ENCODE measurements around the gene USP15. TPM values are rescaled to one million over a fixed set of nuclear protein-coding genes. Genes with fewer than 3 reads are reported as not detected.

Gene USP15
- total RNA-seq, 2 experiments from 2014 or later, result 87.2 to 98.0 TPM

DNA sequence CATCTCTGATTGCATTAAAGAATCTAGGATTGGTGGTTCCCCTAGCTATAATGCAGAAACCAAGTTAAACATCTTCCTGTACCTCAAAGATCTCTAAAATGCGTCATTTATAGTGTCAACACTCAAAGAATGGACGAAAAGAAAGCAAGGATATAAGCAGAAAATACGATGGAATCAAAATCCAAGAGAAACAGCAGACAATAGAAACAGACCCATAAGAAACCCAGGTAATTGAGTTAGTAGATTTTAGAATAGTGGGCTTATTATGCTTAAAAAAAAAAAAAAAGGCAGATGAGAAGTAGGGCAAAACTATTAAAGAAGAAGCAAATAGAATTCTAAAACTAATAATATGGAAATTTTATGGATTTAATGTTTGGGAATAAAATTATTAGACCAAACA lies 44.4 kb downstream of the USP15 start:
- peaks cover 59% of the 10 kb centered on the region for H3K4me1 Mint-ChIP-seq
- CTCF ChIA-PET, result no interaction called here
- DNase-seq (no peak), ATAC-seq (no peak)
- H3K9me3 Mint-ChIP-seq (ENCODE audit: low read depth), result peaks cover 13% of the 10 kb centered on the region
- peaks cover 72% of the 10 kb centered on the region for H3K36me3 Mint-ChIP-seq (ENCODE audit: low read depth)
- H3K27me3 Mint-ChIP-seq, result no peaks in the 10 kb centered on the region
- H3K27ac Mint-ChIP-seq, result no peak overlapping the region
- POLR2A ChIA-PET, result no interaction called here
- intact Hi-C loops (cut with DNase I, micrococcal nuclease), result no loop called here
- H3K4me3 Mint-ChIP-seq, result no peak overlapping the region

DNA sequence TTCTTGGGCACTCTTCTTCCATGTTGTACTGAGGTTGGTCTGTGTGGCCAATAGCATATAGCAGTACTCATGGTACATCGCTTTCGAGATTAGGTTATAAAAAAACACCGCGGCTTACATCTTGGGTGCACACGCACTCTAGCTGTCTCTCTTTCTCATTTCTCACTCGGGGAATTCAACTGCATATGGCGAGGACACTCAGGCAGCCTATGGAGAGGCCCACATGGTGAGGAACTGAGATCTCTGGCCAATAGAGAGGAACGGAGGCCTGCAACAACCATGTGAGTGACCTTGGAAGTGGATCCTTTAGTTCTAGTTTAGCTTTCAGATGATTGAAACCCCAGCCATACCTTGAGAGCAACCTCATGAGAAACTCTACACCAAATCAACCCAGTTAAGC lies 45.6 kb downstream of the USP15 start:
- CTCF ChIA-PET, result interaction anchor here (0.6 to 0.8 kb wide), 3 partner anchors 21 to 182 kb away, joined by 3 read pairs; no protein-coding TSS in a partner anchor

DNA sequence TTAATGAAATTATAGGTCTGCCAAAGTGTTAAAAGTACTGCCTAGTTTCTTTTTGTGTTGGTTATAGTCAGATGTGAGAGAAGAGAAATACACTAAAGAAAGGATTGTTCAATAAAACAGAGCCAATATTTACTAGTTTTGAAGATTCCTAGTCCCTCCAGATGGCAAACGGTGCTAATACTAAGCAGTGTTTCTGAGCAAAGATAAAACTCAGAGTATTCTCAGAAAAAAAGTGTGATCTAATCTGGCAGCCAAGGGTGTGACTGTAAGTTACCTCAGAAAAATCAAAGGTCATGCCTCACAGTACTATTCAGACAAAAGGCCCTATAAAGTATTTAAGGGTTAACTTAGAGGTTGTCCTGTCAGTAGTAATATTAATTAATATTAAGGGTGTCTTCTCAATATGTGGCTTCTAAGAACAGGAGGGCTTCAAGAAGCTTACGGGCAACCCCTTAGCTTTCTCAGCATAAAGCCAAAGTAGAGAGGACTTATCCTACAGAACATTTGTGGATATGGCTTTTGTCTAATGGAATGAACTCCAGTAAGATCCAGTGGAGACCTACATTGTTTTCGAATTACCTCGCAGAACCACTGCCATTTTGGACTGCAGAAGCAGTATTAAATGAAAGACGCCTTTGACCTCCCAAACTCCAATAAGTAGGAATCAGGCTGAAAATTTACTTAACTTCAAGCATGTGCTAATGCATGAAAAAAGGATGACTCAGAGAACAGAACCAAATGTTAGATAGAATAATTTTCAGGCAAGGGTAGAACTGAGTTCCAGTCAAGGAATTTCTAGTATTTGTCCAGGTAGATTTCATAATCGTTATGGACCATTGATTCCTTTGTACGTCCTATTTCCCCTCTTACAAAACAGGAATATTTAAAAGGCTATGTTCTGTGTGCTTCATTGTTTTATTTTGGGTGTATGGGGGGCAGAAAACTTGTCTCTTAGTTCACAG lies 46.6 kb downstream of the USP15 start:
- H3K4me1 Mint-ChIP-seq, result peaks cover 57% of the 10 kb centered on the region

More for the DNA sequence above, 45.6 kb downstream of the USP15 start:
- no peak for ATAC-seq
- DNase-seq, result no peak
- H3K4me1 Mint-ChIP-seq, result peaks cover 57% of the 10 kb centered on the region
- H3K4me3 Mint-ChIP-seq, result no peak overlapping the region
- peaks cover 13% of the 10 kb centered on the region for H3K9me3 Mint-ChIP-seq (ENCODE audit: low read depth)
- POLR2A ChIA-PET, result no interaction called here
- no peak overlapping the region for H3K27ac Mint-ChIP-seq
- H3K27me3 Mint-ChIP-seq, result no peaks in the 10 kb centered on the region
- intact Hi-C loops (cut with DNase I, micrococcal nuclease), result no loop called here
- peaks cover 68% of the 10 kb centered on the region for H3K36me3 Mint-ChIP-seq (ENCODE audit: low read depth)

DNA sequence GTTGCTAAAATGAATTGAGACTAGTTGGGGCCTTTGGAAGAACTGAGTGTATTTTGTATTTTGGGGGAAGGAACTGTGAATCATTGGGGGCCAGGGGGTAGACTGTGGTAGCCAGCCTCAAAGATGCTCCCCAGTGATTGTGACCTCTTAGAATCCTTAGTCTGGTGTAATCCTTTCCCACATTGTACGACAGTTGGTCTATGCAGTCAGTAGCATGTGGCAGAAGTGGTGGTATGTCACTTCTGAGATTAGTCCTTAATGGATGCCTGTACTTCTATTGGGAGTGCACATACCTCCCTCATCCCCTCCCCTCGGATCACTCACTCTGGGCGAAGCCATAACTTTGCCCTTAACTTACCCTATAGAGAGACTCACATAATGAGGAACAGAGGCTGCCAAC lies 48.0 kb downstream of the USP15 start:
- intact Hi-C loops (cut with DNase I, micrococcal nuclease), result no loop called here

More for the DNA sequence above, 46.6 kb downstream of the USP15 start:
- ATAC-seq (no peak), DNase-seq (no peak)
- H3K9me3 Mint-ChIP-seq (ENCODE audit: low read depth), result peaks cover 11% of the 10 kb centered on the region
- H3K36me3 Mint-ChIP-seq (ENCODE audit: low read depth), result peaks cover 61% of the 10 kb centered on the region
- ChIA-PET POLR2A (interaction anchor here (0.6 kb wide), 1 partner anchor 47 kb away, joined by 3 read pairs; the partner anchor contains the start of gene USP15), CTCF (interaction anchor here (0.7 to 1.6 kb wide), 2 partner anchors 11 to 22 kb away, joined by 3 to 6 read pairs; no protein-coding TSS in a partner anchor)
- H3K4me3 Mint-ChIP-seq, result no peak overlapping the region
- H3K27ac Mint-ChIP-seq, result no peak overlapping the region
- H3K27me3 Mint-ChIP-seq, result no peaks in the 10 kb centered on the region
- intact Hi-C loops (cut with DNase I, micrococcal nuclease), result no loop called here

DNA sequence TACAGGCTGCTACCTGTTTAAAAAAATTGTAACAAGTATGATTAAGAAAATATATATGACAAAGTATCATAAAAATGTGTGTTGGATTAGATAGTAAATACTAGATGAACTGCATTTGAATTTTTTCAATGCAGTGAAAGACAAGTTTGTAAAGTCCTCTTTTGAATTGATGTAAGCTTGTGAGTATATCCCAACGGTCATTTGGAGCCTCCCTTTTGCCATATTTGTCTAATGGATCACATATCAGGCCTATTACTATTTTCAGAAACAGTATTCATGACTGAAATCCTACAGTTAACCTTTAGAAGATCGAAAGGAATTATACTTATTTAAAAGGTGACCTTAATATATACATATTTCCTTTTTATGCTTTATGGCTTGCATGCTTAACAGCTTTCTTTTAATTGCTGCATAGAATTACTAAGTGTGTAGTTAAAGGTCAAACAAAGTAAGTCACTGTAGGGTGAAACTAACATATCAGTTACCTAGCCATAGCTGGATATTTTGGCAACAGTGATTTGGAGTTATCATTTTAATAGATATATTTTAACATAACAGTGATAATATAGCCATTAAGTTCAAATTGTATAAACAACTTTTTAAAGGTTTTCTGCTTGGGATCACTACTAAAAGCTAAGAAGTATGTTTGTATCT lies 53.6 kb downstream of the USP15 start:
- CTCF ChIA-PET, result interaction anchor here (0.6 to 1.3 kb wide), 3 partner anchors 22 to 49 kb away, joined by 3 to 4 read pairs (median 3); no protein-coding TSS in a partner anchor
- DNase-seq, result no peak
- Mint-ChIP-seq H3K27me3 (no peaks in the 10 kb centered on the region), H3K36me3 (ENCODE audit: low read depth) (peaks cover 32% of the 10 kb centered on the region), H3K27ac (no peak overlapping the region), H3K9me3 (ENCODE audit: low read depth) (no peaks in the 10 kb centered on the region), H3K4me1 (peaks cover 38% of the 10 kb centered on the region), H3K4me3 (no peak overlapping the region)
- intact Hi-C loops (cut with DNase I, micrococcal nuclease), result no loop called here
- no peak for ATAC-seq
- POLR2A ChIA-PET, result no interaction called here

More for the DNA sequence above, 48.0 kb downstream of the USP15 start:
- Mint-ChIP-seq H3K4me1 (peaks cover 56% of the 10 kb centered on the region), H3K4me3 (no peak overlapping the region), H3K9me3 (ENCODE audit: low read depth) (peaks cover 7% of the 10 kb centered on the region), H3K36me3 (ENCODE audit: low read depth) (peaks cover 53% of the 10 kb centered on the region), H3K27ac (no peak overlapping the region), H3K27me3 (no peaks in the 10 kb centered on the region)
- POLR2A ChIA-PET, result no interaction called here
- ATAC-seq (peak; percentile 63), DNase-seq (peak; percentile 24)
- CTCF ChIA-PET, result interaction anchor here (1.6 kb wide), 1 partner anchor 9 kb away, joined by 6 read pairs; no protein-coding TSS in a partner anchor

DNA sequence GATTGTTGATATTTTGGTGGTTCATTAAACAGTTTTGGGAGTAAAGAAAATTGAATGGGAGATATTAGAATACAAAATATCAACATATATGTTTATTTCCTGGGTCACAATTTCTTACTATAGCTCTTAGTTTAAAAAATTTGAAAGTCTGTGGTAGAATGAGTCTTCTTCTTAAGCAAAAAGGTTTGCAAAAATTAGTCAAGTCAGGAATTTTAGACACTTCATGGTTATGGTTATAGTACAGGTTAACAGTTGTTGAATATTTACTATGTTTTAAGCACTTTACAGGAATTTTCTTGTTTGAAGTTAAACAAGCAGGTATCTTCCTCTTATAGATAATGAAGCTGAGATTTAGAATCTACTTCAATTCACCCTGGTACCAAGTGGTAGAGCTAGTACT lies 56.8 kb downstream of the USP15 start:
- H3K27ac Mint-ChIP-seq, result no peak overlapping the region
- no peak overlapping the region for H3K4me3 Mint-ChIP-seq
- POLR2A ChIA-PET, result no interaction called here
- H3K9me3 Mint-ChIP-seq (ENCODE audit: low read depth), result no peaks in the 10 kb centered on the region
- CTCF ChIA-PET, result interaction anchor here (0.6 to 2.0 kb wide), 8 partner anchors 9 to 150 kb away, joined by 3 to 6 read pairs (median 3); partner anchors contain the start of gene MON2
- H3K27me3 Mint-ChIP-seq, result no peaks in the 10 kb centered on the region
- no peak for ATAC-seq
- no peak for DNase-seq
- H3K36me3 Mint-ChIP-seq (ENCODE audit: low read depth), result peaks cover 41% of the 10 kb centered on the region
- intact Hi-C loops (cut with DNase I, micrococcal nuclease), result no loop called here
- peaks cover 21% of the 10 kb centered on the region for H3K4me1 Mint-ChIP-seq

DNA sequence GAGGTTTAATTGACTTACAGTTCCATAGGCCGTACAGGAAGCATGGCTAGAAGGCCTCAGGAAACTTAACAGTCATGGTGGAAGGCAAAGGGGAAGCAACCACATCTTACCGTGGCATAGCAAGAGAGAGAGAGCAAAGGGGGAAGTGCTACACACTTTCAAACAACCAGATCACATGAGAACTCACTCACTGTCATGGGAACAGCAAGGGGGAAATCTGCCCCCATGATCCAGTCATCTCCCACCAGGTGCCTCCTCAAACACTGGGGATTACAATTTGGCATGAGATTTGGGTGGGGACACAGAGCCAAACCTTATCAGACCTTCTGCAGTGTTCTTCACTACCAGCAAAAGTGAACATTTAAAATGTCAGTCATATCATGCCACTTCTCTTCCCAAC lies 58.9 kb downstream of the USP15 start:
- DNase-seq (no peak), ATAC-seq (no peak)
- Mint-ChIP-seq H3K9me3 (ENCODE audit: low read depth) (no peaks in the 10 kb centered on the region), H3K27me3 (no peaks in the 10 kb centered on the region), H3K4me1 (peaks cover 22% of the 10 kb centered on the region), H3K4me3 (no peak overlapping the region), H3K27ac (no peak overlapping the region), H3K36me3 (ENCODE audit: low read depth) (peaks cover 56% of the 10 kb centered on the region)
- POLR2A ChIA-PET, result no interaction called here
- intact Hi-C loops (cut with DNase I, micrococcal nuclease), result loop anchor here in 1 of 2 experiments (2.0 kb wide), 1 partner anchor 18 kb away; no protein-coding TSS in a partner anchor
- CTCF ChIA-PET, result no interaction called here

DNA sequence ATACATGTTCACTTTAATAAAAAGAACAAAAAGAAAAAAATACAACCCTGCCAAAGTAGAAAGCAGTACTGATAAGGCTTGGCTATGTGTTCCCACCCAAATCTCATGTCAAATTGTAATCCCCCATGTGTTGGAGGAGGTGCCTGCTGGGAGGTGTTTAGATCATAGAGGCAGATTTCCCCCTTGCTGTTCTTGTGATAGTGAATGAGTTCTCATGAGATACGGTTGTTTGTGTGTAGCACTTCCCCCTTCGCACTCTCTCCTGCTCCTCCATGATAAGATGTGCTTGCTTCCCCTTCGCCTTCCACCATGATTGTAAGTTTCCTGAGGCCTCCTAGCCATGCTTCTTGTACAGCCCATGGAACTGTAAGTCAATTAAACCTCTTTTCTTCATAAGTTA lies 59.9 kb downstream of the USP15 start:
- Mint-ChIP-seq H3K27ac (no peak overlapping the region), H3K27me3 (no peaks in the 10 kb centered on the region), H3K36me3 (ENCODE audit: low read depth) (peaks cover 56% of the 10 kb centered on the region), H3K4me3 (no peak overlapping the region), H3K9me3 (ENCODE audit: low read depth) (no peaks in the 10 kb centered on the region), H3K4me1 (peaks cover 22% of the 10 kb centered on the region)
- DNase-seq (no peak), ATAC-seq (no peak)
- CTCF ChIA-PET, result interaction anchor here (0.9 kb wide), 1 partner anchor 29 kb away, joined by 4 read pairs; no protein-coding TSS in a partner anchor
- intact Hi-C loops (cut with DNase I, micrococcal nuclease), result no loop called here
- POLR2A ChIA-PET, result no interaction called here

DNA sequence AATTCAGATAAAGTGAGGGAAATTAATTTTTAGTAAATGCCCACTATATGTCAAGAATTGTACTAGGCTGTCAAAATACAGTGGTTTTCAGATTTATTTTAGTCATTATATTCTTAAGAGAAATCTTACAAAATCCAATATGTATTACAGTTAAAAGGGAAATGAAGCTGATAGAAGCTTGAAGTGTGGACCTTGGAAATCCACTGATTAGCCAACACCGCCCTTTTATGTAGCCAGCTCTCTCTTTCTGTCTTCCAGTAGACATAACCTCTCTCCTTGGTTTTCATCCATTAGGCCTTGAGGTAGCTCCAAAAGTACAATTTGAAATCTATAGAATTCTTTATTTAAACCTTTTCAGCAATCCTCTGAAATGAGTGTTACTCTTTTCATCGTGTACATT lies 63.2 kb downstream of the USP15 start:
- Mint-ChIP-seq H3K36me3 (ENCODE audit: low read depth) (peaks cover 47% of the 10 kb centered on the region), H3K4me3 (no peak overlapping the region), H3K27me3 (no peaks in the 10 kb centered on the region), H3K27ac (no peak overlapping the region), H3K9me3 (ENCODE audit: low read depth) (no peaks in the 10 kb centered on the region), H3K4me1 (peaks cover 18% of the 10 kb centered on the region)
- intact Hi-C loops (cut with DNase I, micrococcal nuclease), result no loop called here
- CTCF ChIA-PET, result interaction anchor here (0.8 kb wide), 1 partner anchor 113 kb away, joined by 3 read pairs; no protein-coding TSS in a partner anchor
- POLR2A ChIA-PET, result no interaction called here
- ATAC-seq, result no peak
- DNase-seq, result no peak

DNA sequence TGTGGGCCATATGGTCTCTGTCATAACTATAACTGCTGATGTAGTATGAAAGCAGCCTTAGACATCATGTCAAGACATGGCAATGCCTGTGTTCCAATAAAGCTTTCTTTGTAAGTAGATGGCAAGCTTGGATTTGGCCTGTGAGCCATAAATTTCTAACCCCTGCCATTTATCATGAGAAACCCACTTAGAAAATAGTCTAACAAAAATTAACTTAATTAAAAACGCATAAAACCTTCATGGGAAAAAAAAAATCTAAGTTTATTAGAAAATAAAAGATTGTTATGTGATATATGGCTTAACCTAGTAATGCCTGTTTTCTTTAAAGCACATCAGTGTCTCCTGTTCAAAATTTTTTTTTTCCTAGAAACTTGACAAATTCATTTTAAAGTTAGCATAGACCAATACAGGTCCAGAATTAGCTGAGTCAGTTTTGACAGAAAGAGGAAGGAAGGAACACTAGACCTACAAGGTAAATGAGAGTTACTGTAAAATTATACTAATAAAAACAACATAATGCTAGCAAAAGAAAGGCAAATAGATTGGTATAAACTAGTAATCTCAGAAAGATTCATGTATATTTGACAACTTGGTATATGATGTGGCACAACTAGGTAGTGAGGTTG lies 68.2 kb downstream of the USP15 start:
- DNase-seq (no peak), ATAC-seq (no peak)
- no peak overlapping the region for H3K27ac Mint-ChIP-seq
- intact Hi-C loops (cut with DNase I, micrococcal nuclease), result no loop called here
- H3K4me3 Mint-ChIP-seq, result no peak overlapping the region
- ChIA-PET CTCF (no interaction called here), POLR2A (no interaction called here)
- H3K9me3 Mint-ChIP-seq (ENCODE audit: low read depth), result no peaks in the 10 kb centered on the region
- H3K36me3 Mint-ChIP-seq (ENCODE audit: low read depth), result peaks cover 30% of the 10 kb centered on the region
- H3K4me1 Mint-ChIP-seq, result peaks cover 14% of the 10 kb centered on the region
- H3K27me3 Mint-ChIP-seq, result no peaks in the 10 kb centered on the region

DNA sequence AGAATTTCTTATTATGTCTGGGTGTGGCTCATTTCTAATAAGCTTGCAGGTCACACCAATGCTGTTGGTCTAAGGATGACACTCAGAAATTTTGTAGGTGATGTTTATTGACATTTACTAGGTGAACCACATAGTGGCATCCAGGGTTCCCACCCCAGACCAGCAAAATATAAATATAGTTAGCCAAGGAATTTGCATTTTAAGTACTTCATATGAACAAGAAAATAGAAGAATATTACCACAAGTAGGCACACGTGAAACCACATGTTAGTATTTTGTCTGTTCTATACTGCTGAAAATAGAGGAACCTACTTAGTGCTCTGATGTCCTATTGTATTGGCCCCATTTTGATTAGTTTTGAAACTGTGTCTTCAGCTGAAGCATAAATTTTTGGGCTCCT lies 71.1 kb downstream of the USP15 start:
- H3K9me3 Mint-ChIP-seq (ENCODE audit: low read depth), result peaks cover 3% of the 10 kb centered on the region
- H3K27ac Mint-ChIP-seq, result no peak overlapping the region
- peaks cover 42% of the 10 kb centered on the region for H3K36me3 Mint-ChIP-seq (ENCODE audit: low read depth)
- intact Hi-C loops (cut with DNase I, micrococcal nuclease), result no loop called here
- peaks cover 22% of the 10 kb centered on the region for H3K4me1 Mint-ChIP-seq
- no peak overlapping the region for H3K4me3 Mint-ChIP-seq
- DNase-seq, result no peak
- ATAC-seq, result no peak
- POLR2A ChIA-PET, result no interaction called here
- no peaks in the 10 kb centered on the region for H3K27me3 Mint-ChIP-seq
- CTCF ChIA-PET, result interaction anchor here (0.8 to 1.1 kb wide), 2 partner anchors 12 to 71 kb away, joined by 3 read pairs; partner anchors contain the start of gene USP15
